ENCODE data around the gene NUCKS1.

DNA sequence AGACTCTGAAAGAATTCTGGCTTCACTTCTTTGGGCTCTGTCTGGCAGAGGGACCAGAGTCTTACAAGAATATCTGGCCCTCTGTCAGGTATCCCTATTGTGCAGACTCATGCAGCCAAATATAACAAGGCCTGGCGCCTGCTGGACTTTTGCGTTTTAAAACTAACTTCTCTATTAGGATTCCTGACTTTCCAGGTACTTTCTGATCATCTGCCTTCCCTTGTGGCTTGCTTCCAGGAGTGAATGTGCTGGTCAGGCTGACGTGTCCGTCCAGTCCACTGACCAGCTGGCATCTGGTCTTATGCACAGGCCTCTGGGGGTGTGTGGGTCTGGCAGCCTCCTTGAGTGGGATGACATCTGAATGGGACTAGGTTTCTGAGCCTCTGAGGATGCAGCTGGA lies 33.9 kb upstream of the NUCKS1 start:
- TF ChIP-seq POLR2AphosphoS5 (IDR thresholded peaks at IDR 0.05; ENCODE audit: low read depth, low read length) (no peak), SIN3A (IDR thresholded peaks at IDR 0.05; ENCODE audit: borderline replicate concordance, insufficient read depth, low read length) (no peak), TAF1 (IDR thresholded peaks at IDR 0.05; ENCODE audit: borderline replicate concordance, insufficient read depth, low read length) (no peak)
- TF ChIP-seq, protein P1, sequence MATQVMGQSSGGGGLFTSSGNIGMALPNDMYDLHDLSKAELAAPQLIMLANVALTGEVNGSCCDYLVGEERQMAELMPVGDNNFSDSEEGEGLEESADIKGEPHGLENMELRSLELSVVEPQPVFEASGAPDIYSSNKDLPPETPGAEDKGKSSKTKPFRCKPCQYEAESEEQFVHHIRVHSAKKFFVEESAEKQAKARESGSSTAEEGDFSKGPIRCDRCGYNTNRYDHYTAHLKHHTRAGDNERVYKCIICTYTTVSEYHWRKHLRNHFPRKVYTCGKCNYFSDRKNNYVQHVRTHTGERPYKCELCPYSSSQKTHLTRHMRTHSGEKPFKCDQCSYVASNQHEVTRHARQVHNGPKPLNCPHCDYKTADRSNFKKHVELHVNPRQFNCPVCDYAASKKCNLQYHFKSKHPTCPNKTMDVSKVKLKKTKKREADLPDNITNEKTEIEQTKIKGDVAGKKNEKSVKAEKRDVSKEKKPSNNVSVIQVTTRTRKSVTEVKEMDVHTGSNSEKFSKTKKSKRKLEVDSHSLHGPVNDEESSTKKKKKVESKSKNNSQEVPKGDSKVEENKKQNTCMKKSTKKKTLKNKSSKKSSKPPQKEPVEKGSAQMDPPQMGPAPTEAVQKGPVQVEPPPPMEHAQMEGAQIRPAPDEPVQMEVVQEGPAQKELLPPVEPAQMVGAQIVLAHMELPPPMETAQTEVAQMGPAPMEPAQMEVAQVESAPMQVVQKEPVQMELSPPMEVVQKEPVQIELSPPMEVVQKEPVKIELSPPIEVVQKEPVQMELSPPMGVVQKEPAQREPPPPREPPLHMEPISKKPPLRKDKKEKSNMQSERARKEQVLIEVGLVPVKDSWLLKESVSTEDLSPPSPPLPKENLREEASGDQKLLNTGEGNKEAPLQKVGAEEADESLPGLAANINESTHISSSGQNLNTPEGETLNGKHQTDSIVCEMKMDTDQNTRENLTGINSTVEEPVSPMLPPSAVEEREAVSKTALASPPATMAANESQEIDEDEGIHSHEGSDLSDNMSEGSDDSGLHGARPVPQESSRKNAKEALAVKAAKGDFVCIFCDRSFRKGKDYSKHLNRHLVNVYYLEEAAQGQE (IDR thresholded peaks at IDR 0.05; ENCODE audit: insufficient read depth in 1 of 2, low read depth in 2 of 2, low read length in 2 of 2), result no peak

All from PFSK-1 (cell line).